Karpas-422 (cell line): ENCODE measurements around the gene SQOR. TPM values are rescaled to one million over a fixed set of nuclear protein-coding genes. Genes with fewer than 3 reads are reported as not detected.
A peak's percentile ranks its signal among the peaks of the same experiment; 100 is the strongest.

Experiments
- DNase-seq: peaks from one replicate; pipeline ENCODE4 v3.0.0-alpha.2; 2015
- H2AFZ ChIP-seq: fragments of 200-600 bp; sonication (generic); 2 replicates; pipeline ENCODE4 v1.6.1; 2014; ENCODE audit warnings: antibody characterized with exemption, low read length, mixed read lengths
- H3K27ac ChIP-seq: fragments of 200-600 bp; sonication (generic); 2 replicates; pipeline ENCODE4 v1.5.1; 2014; ENCODE audit warnings: mild to moderate bottlenecking, low read length, moderate library complexity
- H3K27me3 ChIP-seq: fragments of 200-600 bp; sonication (generic); 2 replicates; pipeline ENCODE4 v1.6.1; 2014; ENCODE audit warnings: low read length, mixed read lengths
- H3K36me3 ChIP-seq: fragments of 200-600 bp; sonication (generic); 2 replicates; pipeline ENCODE4 v1.6.1; 2014; ENCODE audit warnings: low read length, mixed read lengths; ENCODE audit not compliant: insufficient read depth
- H3K4me1 ChIP-seq: fragments of 200-600 bp; sonication (generic); 2 replicates; pipeline ENCODE4 v1.6.1; 2014; ENCODE audit warnings: mild to moderate bottlenecking, low read length, mixed read lengths
- H3K4me2 ChIP-seq: fragments of 200-600 bp; sonication (generic); 2 replicates; pipeline ENCODE4 v1.6.1; 2014; ENCODE audit warnings: low read length, low read depth, mild to moderate bottlenecking; ENCODE audit not compliant: poor library complexity, severe bottlenecking
- H3K4me3 ChIP-seq: fragments of 200-600 bp; sonication (generic); 2 replicates; pipeline ENCODE4 v1.5.1; 2014; ENCODE audit warnings: mild to moderate bottlenecking, antibody characterized with exemption, low read length, mixed read lengths
- H3K79me2 ChIP-seq: fragments of 200-600 bp; sonication (generic); 2 replicates; pipeline ENCODE4 v1.6.1; 2014; ENCODE audit warnings: mild to moderate bottlenecking, low read length, mixed read lengths
- H3K9ac ChIP-seq: fragments of 200-600 bp; sonication (generic); 2 replicates; pipeline ENCODE4 v1.6.0; 2014; ENCODE audit warnings: low read length
- H3K9me2 ChIP-seq: fragments of 200-600 bp; sonication (generic), shearing (Covaris generic); replicated peaks from 2 replicates; pipeline ENCODE4 v1.6.0; 2014; ENCODE audit warnings: mild to moderate bottlenecking, low read length, moderate library complexity; ENCODE audit not compliant: insufficient read depth
- H3K9me3 ChIP-seq: fragments of 300-700, 200-600 bp; sonication (generic); 2 replicates; pipeline ENCODE4 v1.6.1; 2014; ENCODE audit warnings: low read length, mixed read lengths
- H4K20me1 ChIP-seq: fragments of 200-600 bp; sonication (generic); 2 replicates; pipeline ENCODE4 v1.6.1; 2014; ENCODE audit warnings: mild to moderate bottlenecking, antibody characterized with exemption, low read length, low read depth; ENCODE audit not compliant: insufficient read depth
- total RNA-seq: library from RNA; depleted of rRNA; stranded (reverse); fragments of >200 nt; shearing (Covaris generic); gene quantifications from 2 replicates; pipeline ENCODE4 v1.2.3, GENCODE V29; 2014; ENCODE audit warnings: low replicate concordance

SQOR gene
- total RNA-seq, 1 experiment from 2014 or later: 2.1 TPM

DNA sequence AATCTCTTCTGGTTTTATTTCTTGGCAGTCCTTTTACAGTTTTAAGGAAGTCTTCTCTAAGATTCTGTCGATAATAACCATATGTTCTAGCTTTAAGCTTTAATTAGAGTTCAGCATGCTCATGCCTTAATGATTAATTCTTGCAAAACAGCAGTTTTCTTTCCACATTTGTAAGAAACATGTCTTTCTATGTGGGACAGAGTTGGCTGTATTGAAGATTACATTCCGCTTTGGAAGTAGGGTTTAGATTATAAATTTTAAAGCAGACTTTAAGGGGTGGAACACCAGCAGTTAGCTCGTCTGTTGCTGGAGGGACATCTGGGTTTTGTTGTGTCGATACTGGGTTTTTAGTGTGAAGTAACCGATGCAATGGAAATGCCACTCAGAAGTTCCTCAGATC is 35.3 kb downstream of the SQOR start:
- Histone ChIP-seq H4K20me1 (no peaks in the 10 kb centered on the region), H3K4me2 (no peak overlapping the region), H3K4me1 (no peaks in the 10 kb centered on the region), H3K4me3 (no peak overlapping the region), H3K9me2 (no peaks in the 10 kb centered on the region), H3K27ac (no peak overlapping the region), H3K36me3 (no peaks in the 10 kb centered on the region), H3K9me3 (no peaks in the 10 kb centered on the region), H3K79me2 (no peaks in the 10 kb centered on the region), H3K27me3 (no peaks in the 10 kb centered on the region), H3K9ac (no peak overlapping the region), H2AFZ (no peak overlapping the region)
- no peak for DNase-seq

- H2AFZ ChIP-seq: no peak overlapping the region
- no peaks in the 10 kb centered on the region for H3K9me3 ChIP-seq
- H4K20me1 ChIP-seq: no peaks in the 10 kb centered on the region
- H3K4me1 ChIP-seq: no peaks in the 10 kb centered on the region
- no peak overlapping the region for H3K9ac ChIP-seq
- no peaks in the 10 kb centered on the region for H3K9me2 ChIP-seq
- H3K27me3 ChIP-seq: no peaks in the 10 kb centered on the region
- H3K4me2 ChIP-seq: no peak overlapping the region
- no peaks in the 10 kb centered on the region for H3K36me3 ChIP-seq
- no peak overlapping the region for H3K27ac ChIP-seq
- no peak overlapping the region for H3K4me3 ChIP-seq
- DNase-seq: no peak
- H3K79me2 ChIP-seq: no peaks in the 10 kb centered on the region
These were observed 35.7 kb downstream of the SQOR start for GRCh38 chr15:45670511-45670910.

GRCh38 chr15:45674677-45675076 is 39.8 kb downstream of the SQOR start:
- H3K4me1 ChIP-seq: no peaks in the 10 kb centered on the region
- no peak overlapping the region for H3K27ac ChIP-seq
- no peaks in the 10 kb centered on the region for H3K9me3 ChIP-seq
- H2AFZ ChIP-seq: no peak overlapping the region
- H4K20me1 ChIP-seq: no peaks in the 10 kb centered on the region
- H3K27me3 ChIP-seq: no peaks in the 10 kb centered on the region
- DNase-seq: no peak
- H3K79me2 ChIP-seq: no peaks in the 10 kb centered on the region
- H3K9me2 ChIP-seq: no peaks in the 10 kb centered on the region
- no peak overlapping the region for H3K4me2 ChIP-seq
- H3K4me3 ChIP-seq: no peak overlapping the region
- no peaks in the 10 kb centered on the region for H3K36me3 ChIP-seq
- H3K9ac ChIP-seq: no peak overlapping the region

DNA sequence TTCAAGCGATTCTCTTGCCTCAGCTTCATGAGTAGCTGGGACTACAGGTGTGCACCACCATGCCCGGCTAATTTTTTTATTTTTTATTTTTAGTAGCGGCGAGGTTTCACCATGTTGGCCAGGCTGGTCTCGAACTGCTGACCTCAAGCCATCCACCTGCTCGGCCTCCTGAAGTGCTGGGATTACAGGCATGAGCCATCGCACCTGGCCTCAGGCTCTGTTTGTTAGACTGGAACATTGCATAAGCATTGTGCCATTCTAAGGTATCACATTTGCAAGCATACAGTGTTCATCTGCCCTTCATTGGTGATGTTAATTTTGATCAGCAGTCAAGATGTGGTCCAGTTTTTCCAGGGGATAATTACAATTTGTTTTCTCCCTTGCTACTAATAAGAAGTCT is 43.0 kb downstream of the SQOR start:
- no peak overlapping the region for H2AFZ ChIP-seq
- H3K27ac ChIP-seq: no peak overlapping the region
- no peaks in the 10 kb centered on the region for H4K20me1 ChIP-seq
- H3K4me3 ChIP-seq: no peak overlapping the region
- H3K36me3 ChIP-seq: no peaks in the 10 kb centered on the region
- no peaks in the 10 kb centered on the region for H3K9me2 ChIP-seq
- no peak overlapping the region for H3K9ac ChIP-seq
- H3K9me3 ChIP-seq: no peaks in the 10 kb centered on the region
- no peaks in the 10 kb centered on the region for H3K79me2 ChIP-seq
- H3K4me2 ChIP-seq: no peak overlapping the region
- H3K4me1 ChIP-seq: no peaks in the 10 kb centered on the region
- no peak for DNase-seq
- no peaks in the 10 kb centered on the region for H3K27me3 ChIP-seq

DNA sequence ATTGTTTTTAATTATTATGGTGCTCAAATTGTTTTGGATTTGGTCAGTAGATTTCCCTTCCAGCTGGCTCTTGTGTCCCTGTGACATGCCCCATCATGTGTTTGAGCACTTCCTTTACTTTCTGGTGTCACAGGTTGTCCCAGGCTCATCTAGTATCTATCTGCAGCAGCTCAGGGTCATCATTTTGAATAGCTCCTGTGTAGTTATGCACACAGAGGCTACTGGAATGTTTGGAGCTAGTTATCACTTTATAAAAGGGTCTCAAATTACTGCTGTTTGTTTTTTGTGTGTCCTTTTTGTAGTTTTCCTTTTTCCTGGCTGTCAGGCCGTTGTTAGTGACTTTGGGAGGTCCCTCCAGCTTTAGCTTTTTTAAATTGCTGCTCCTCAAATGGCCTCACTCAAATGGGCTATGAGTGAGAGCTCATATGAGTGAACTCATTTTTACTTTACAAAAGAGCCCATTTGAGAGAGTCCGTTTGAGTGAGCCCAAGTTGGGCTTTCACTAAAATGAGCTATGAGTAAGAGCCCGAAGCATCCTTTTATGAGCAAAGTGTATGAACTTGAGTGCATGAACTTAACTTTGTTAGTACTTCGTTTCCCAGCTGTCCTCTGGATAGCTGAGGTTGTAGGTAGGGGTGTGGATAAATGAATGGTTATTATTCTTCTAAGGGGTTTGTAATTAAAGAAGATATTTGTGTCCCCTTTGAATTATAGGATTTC is 43.8 kb downstream of the SQOR start:
- no peak overlapping the region for H3K27ac ChIP-seq
- no peak overlapping the region for H3K4me3 ChIP-seq
- no peak overlapping the region for H3K4me2 ChIP-seq
- DNase-seq: no peak
- H3K4me1 ChIP-seq: no peaks in the 10 kb centered on the region
- no peaks in the 10 kb centered on the region for H3K9me3 ChIP-seq
- H4K20me1 ChIP-seq: no peaks in the 10 kb centered on the region
- no peak overlapping the region for H2AFZ ChIP-seq
- H3K9me2 ChIP-seq: no peaks in the 10 kb centered on the region
- H3K79me2 ChIP-seq: no peaks in the 10 kb centered on the region
- no peaks in the 10 kb centered on the region for H3K27me3 ChIP-seq
- no peak overlapping the region for H3K9ac ChIP-seq
- H3K36me3 ChIP-seq: no peaks in the 10 kb centered on the region

- Histone ChIP-seq H3K27ac (no peak overlapping the region), H3K36me3 (no peaks in the 10 kb centered on the region), H3K4me2 (no peak overlapping the region), H3K9me2 (no peaks in the 10 kb centered on the region), H3K27me3 (no peaks in the 10 kb centered on the region), H4K20me1 (no peaks in the 10 kb centered on the region), H3K9ac (no peak overlapping the region), H3K4me1 (no peaks in the 10 kb centered on the region), H2AFZ (no peak overlapping the region), H3K4me3 (no peak overlapping the region), H3K79me2 (no peaks in the 10 kb centered on the region), H3K9me3 (no peaks in the 10 kb centered on the region)
- peak; percentile 23 for DNase-seq
These were observed 49.7 kb downstream of the SQOR start for GRCh38 chr15:45684533-45684932.

GRCh38 chr15:45689616-45690015 is 54.8 kb downstream of the SQOR start:
- no peaks in the 10 kb centered on the region for H3K27me3 ChIP-seq
- no peaks in the 10 kb centered on the region for H3K4me1 ChIP-seq
- no peaks in the 10 kb centered on the region for H3K36me3 ChIP-seq
- no peak overlapping the region for H3K4me2 ChIP-seq
- H2AFZ ChIP-seq: no peak overlapping the region
- DNase-seq: peak; percentile 11
- no peaks in the 10 kb centered on the region for H3K9me2 ChIP-seq
- H3K9me3 ChIP-seq: no peaks in the 10 kb centered on the region
- no peaks in the 10 kb centered on the region for H4K20me1 ChIP-seq
- H3K9ac ChIP-seq: no peak overlapping the region
- H3K79me2 ChIP-seq: no peaks in the 10 kb centered on the region
- no peak overlapping the region for H3K4me3 ChIP-seq
- H3K27ac ChIP-seq: no peak overlapping the region

- Histone ChIP-seq H3K9me2 (no peaks in the 10 kb centered on the region), H3K27me3 (no peaks in the 10 kb centered on the region), H3K9me3 (no peaks in the 10 kb centered on the region), H4K20me1 (no peaks in the 10 kb centered on the region), H3K4me2 (no peak overlapping the region), H3K4me3 (no peak overlapping the region), H3K9ac (no peak overlapping the region), H3K27ac (no peak overlapping the region), H3K79me2 (no peaks in the 10 kb centered on the region), H3K4me1 (no peaks in the 10 kb centered on the region), H2AFZ (no peak overlapping the region), H3K36me3 (no peaks in the 10 kb centered on the region)
- peak; percentile 21 for DNase-seq
These were observed 55.9 kb downstream of the SQOR start for GRCh38 chr15:45690581-45691260.
